ENCODE data around the gene CKB. TPM values are rescaled to one million over a fixed set of nuclear protein-coding genes. Genes with fewer than 3 reads are reported as not detected.

CKB gene
- total RNA-seq, 1 experiment from 2014 or later = 28.2 TPM

DNA sequence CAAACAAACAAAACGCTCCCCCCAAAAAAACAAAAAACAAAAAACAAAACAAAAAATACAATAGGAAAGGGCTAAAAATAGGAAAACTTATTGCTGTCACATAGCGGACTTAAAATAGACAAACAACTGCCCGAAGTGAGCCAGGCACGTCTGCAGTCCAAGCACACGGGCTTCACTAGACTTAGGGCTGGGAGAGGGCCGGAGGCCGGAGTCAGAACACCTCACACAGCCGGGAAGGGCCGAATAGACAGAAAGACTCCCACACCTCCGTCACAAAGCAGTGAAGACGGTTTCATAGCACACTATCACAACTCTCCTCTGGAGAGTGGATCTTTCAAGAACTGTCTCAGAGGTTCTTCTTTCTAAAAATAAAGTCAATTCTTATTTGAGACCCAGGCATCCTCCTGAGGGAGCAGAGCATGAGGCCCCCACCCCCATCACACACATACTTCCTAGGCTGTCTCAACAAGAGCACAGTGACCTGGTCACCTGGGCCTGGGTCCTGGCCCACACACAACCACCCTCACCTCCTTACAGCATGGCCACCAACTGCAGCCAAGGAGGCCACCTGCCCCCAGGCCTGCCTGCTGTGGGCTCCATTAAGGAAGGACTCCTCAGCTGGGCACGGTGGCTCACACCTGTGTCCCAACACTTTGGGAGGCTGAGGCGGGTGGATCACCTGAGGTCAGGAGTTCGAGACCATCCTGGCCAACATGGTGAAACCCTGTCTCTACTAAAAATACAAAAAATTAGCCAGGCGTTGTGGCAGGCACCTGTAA, 33.1 kb upstream of the CKB start:
- BruUV-seq (replicated peaks) = no TSS peak
- CTCF ChIA-PET = no interaction called here
- Mint-ChIP-seq H3K36me3 (ENCODE audit: insufficient read depth, unreplicated experiment) (peaks cover 29% of the 10 kb centered on the region), H3K27me3 (ENCODE audit: unreplicated experiment) (no peaks in the 10 kb centered on the region), H3K4me1 (ENCODE audit: low read depth, unreplicated experiment) (peaks cover 11% of the 10 kb centered on the region), H3K4me3 (ENCODE audit: low read depth, unreplicated experiment) (no peak overlapping the region), H3K27ac (ENCODE audit: unreplicated experiment) (no peak overlapping the region), H3K9me3 (ENCODE audit: low read depth, unreplicated experiment) (no peaks in the 10 kb centered on the region)
- intact Hi-C loops (cut with micrococcal nuclease; ENCODE audit: unreplicated experiment) = no loop called here
- no peak for DNase-seq
- TF ChIP-seq CTCF (IDR thresholded peaks at IDR 0.05; ENCODE audit: unreplicated experiment) = no peak

DNA sequence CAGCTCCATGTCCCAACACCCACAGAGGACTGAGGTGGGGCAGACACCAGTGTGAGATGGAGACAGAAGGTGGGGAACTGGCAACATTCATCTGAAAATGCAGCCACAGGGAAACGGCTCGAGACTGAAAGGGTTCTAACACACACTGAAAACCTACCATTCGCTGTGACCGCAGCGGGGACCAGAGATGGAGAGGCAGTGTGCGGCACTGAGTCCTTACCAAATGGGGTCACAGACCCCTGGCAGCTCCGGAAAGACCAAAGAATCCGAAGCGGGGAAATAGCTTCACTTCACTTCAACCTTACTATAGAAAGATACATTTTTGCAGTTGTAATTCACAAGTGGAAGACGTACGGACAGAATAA, 30.2 kb upstream of the CKB start:
- peaks cover 9% of the 10 kb centered on the region for H3K36me3 Mint-ChIP-seq (ENCODE audit: insufficient read depth, unreplicated experiment)

GRCh38 chr14:103552011-103552845, 29.6 kb upstream of the CKB start:
- Mint-ChIP-seq H3K27me3 (ENCODE audit: unreplicated experiment) (no peaks in the 10 kb centered on the region), H3K4me3 (ENCODE audit: low read depth, unreplicated experiment) (no peak overlapping the region), H3K4me1 (ENCODE audit: low read depth, unreplicated experiment) (peaks cover 5% of the 10 kb centered on the region), H3K9me3 (ENCODE audit: low read depth, unreplicated experiment) (no peaks in the 10 kb centered on the region), H3K27ac (ENCODE audit: unreplicated experiment) (no peak overlapping the region), H3K36me3 (ENCODE audit: insufficient read depth, unreplicated experiment) (peaks cover 9% of the 10 kb centered on the region)
- intact Hi-C loops (cut with micrococcal nuclease; ENCODE audit: unreplicated experiment) = no loop called here
- no peak for TF ChIP-seq CTCF (IDR thresholded peaks at IDR 0.05; ENCODE audit: unreplicated experiment)
- CTCF ChIA-PET = interaction anchor here (1.2 kb wide), 1 partner anchor 10 kb away, joined by 5 read pairs; the partner anchor contains the start of genes BAG5 and COA8
- no peak for DNase-seq
- BruUV-seq (replicated peaks) = no TSS peak

More for the DNA sequence above, 30.2 kb upstream of the CKB start:
- H3K4me1 Mint-ChIP-seq (ENCODE audit: low read depth, unreplicated experiment) = peaks cover 5% of the 10 kb centered on the region
- H3K9me3 Mint-ChIP-seq (ENCODE audit: low read depth, unreplicated experiment) = no peaks in the 10 kb centered on the region
- TF ChIP-seq CTCF (IDR thresholded peaks at IDR 0.05; ENCODE audit: unreplicated experiment) = no peak
- DNase-seq = no peak
- no peak overlapping the region for H3K4me3 Mint-ChIP-seq (ENCODE audit: low read depth, unreplicated experiment)
- H3K27ac Mint-ChIP-seq (ENCODE audit: unreplicated experiment) = no peak overlapping the region
- BruUV-seq (replicated peaks) = no TSS peak
- no peaks in the 10 kb centered on the region for H3K27me3 Mint-ChIP-seq (ENCODE audit: unreplicated experiment)
- intact Hi-C loops (cut with micrococcal nuclease; ENCODE audit: unreplicated experiment) = no loop called here
- CTCF ChIA-PET = interaction anchor here (1.2 kb wide), 1 partner anchor 9 kb away, joined by 5 read pairs; the partner anchor contains the start of genes BAG5 and COA8

DNA sequence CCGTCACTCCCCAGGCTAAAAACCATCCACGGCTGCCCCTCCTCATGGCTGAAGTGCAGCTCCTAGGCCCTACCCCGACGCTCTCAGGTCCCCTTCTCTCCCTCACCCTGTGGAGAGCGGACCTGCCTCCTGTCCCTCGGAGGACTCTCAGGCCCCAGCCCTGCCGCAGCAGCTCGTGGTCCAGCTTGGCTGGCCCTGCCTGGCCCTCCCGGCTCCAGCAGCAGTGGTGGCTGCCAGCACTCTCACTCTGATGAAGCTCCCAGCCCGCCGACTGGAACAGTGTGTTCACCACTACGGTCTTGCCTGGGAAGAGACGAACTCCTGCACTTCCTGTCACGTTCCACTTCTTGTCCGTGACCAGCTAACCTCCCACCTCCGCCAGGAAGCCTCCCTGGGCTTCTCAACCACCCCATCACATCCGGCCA, 28.7 kb upstream of the CKB start:
- intact Hi-C loops (cut with micrococcal nuclease; ENCODE audit: unreplicated experiment) = no loop called here
- no peak overlapping the region for H3K4me3 Mint-ChIP-seq (ENCODE audit: low read depth, unreplicated experiment)
- no TSS peak for BruUV-seq (replicated peaks)
- no peaks in the 10 kb centered on the region for H3K27me3 Mint-ChIP-seq (ENCODE audit: unreplicated experiment)
- H3K9me3 Mint-ChIP-seq (ENCODE audit: low read depth, unreplicated experiment) = no peaks in the 10 kb centered on the region
- no peak for TF ChIP-seq CTCF (IDR thresholded peaks at IDR 0.05; ENCODE audit: unreplicated experiment)
- CTCF ChIA-PET = no interaction called here
- H3K4me1 Mint-ChIP-seq (ENCODE audit: low read depth, unreplicated experiment) = peaks cover 5% of the 10 kb centered on the region
- peaks cover 9% of the 10 kb centered on the region for H3K36me3 Mint-ChIP-seq (ENCODE audit: insufficient read depth, unreplicated experiment)
- no peak overlapping the region for H3K27ac Mint-ChIP-seq (ENCODE audit: unreplicated experiment)
- DNase-seq = no peak
